CD4-positive, alpha-beta T cell treated with Interleukin-15 for 4 hours (primary cell): ENCODE measurements around the gene IGF1.
"Not testable (repeated sequence)": the region's sequence is repeated elsewhere in the genome, so short reads cannot be mapped to it uniquely, and the experiment has no call there.

Experiments used
- DNase-seq: peaks from one replicate; pipeline ENCODE4 v3.0.0-alpha.2; 2020; ENCODE audit warnings: low spot score

The IGF1 gene

DNA sequence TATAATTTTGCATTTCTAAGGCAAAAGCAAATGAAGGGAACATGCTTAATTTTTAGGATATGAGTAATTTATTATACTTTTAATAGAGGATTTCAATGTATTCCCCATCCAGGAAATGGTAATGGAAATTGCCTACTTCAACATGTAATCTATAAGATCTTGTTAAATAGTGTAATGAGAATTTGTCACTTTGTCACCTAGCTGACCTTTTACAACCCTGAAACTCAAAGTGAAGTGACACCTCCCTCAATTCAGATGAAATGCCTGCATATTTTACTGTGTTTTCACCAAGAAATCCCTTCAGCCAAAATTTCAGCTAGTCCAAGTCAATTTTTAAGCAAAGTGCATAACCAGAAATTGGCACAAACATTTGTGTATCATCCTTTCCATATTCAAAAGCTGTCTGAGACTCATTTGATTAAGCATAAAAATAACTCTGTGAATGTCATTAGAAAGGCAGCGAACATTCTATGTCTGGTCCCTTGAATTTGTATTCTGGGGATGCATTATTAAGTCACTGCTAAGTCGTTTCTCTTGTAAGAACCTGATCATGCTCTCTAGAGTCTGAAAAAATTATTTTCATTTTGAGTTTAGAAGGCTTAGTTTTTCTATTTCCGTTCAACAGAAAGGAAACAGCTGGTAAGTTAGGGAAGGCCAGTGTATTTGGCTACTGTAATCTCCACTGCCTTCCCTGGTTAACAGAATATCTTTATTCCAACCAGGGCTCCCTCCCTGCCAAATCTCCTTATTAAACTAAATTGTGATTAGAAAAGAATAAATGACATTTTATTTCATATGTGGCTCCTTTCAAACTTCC, 100.8 kb downstream of the IGF1 start:
- no peak for DNase-seq

DNA sequence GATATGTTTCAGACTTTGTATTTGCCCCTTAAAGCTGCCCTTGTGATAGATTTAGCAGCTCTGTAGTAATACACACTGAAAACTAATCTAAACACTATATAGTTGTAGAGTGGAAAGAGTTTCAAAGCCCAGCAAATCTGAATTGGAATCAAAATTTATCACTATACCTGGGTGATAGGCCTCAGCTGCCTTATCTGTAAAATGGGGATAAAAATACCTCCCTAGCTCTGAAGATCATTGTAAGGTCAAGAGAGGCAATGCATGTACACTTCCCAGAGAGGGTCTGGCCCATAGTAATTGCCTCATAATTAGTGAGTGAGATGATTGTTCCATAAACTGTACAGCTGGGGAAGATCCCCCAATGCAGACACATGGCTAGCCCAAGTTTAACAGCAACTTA, 103.6 kb downstream of the IGF1 start:
- DNase-seq, result no peak

DNA sequence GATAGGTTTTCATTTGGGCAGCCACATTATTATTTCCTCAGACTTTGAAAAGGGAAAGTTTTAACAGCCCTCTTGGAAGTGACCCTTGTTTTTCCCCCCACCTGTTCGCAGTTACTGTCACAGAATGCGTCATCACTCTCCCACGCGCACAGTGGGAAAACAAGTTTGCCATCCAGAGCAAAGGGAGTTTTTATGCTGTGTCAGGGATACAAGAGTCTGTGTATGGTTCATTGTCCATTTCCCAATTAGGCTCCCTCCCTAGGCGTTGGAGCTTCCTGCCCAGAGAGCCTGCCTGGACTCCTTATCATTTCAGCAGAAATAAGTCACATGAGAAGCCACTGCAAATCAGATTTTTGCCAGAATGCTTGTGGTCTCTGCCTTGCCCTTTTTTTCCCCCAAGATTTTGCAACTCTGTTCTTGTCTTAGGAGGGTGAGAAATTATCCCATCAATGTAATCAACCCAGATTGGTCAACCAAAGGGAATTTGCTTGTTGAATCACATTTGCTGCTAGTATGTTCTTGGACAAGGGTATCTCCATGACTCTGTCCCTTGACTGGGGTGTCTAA, 104.1 kb downstream of the IGF1 start:
- DNase-seq, result no peak

DNA sequence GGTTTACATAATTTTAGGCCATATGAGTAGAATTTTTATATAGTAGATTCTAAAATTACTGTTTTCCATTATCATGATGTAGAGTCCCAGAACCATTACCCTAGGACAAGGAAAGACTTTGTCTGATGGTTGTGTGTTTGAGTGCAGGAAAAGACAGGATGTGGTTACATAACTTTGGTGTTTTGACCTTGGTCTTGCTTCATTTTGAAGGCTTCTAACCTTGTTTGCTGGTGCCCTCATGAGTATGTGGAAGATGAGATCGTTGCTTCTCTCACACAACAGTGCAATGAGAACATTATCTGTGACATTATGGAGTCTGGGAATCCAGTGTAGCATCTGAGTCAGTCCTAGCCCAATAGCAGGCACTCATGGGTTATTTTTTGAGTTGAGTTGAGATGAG, 106.2 kb downstream of the IGF1 start:
- no peak for DNase-seq

DNA sequence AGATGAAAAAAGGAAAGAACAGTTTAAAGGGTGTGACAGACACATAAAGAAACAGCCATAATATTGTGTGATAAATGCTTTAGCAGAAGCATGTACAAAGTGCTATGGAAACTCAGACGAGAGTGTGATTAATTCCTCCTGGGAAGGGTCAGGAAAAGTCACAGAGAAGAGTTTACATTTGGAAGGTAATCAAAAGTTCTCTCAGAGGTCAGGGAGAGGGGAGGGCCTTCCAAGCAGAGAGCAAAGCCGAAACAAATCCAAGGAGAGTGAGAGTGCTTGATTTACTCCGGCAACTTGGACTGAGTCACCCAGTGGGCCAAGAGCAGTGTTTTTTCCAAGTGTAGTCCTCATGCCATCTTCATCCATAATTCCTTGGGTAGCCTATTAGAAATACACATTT, 108.3 kb downstream of the IGF1 start:
- DNase-seq, result no peak

DNA sequence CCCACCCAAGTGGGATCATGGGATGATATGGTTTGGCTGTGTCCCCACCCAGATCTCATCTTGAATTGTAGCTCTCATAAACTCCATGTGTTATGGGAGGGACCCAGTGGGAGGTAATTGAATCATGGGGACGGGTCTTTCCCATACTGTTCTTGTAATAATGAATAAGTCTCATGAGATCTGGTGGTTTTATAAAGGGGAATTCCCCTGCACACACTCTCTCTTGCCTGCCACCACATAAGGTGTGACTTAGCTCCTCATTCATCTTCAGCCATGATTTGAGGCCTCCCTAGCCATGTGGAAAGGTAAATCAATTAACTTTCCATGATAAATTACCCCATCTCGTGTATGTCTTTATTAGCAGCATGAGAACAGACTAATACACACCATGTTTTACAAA, 109.2 kb downstream of the IGF1 start:
- no peak for DNase-seq

DNA sequence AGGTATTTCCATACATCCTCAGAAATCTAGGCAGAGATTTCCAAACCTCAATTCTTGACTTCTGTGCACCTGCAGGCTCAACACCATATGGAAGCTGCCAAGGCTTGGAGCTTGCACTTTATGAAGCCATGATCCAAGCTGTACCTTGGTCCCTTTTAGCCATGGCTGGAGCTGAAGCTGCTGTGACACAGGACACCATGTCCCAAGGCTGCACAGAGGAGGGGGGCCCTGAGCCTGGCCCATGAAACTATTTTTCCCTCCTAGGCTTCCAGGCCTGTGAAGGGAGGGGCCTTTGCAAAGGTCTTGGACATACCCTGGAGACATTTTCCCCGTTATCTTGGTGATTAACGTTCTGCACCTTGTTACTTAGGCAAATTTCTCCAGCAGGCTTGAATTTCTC, 110.5 kb downstream of the IGF1 start:
- DNase-seq, result no peak

DNA sequence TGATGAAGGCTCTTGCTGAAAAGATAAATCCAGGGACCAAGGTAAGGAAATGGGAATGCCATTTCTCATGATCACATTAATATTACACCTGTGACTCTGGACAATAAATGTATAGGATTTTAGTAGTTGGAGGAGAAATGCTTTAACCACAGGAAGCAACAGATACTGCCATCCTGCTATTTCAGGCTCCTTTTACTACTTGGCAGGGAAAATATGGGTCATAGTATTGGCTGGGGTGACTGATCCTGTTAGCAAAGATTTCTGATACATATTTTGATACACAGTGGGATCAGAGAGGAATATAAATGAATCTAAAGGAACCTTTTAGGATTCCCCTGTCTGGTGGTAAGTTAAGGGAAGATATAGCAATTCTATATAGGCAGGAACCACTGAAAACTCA, 115.0 kb downstream of the IGF1 start:
- DNase-seq, result no peak

DNA sequence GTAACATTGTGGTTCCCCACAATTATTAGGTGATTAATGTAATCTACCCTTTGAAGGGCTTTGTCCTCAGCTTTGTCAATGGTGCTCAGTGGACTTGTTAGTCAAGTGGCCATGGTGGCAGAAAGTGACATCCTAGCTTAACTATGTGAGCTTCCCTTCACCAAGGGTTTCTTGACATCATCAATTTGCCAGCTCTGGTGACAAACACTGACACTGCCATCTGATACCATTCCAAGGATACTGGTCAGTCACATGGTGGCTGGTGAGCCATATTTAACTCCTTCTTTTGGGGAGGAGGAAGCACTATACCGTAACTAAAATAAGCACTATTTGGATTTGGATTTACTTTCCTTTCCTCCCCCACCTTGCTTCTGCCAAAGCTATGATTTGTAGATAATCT, 115.7 kb downstream of the IGF1 start:
- DNase-seq, result no peak

DNA sequence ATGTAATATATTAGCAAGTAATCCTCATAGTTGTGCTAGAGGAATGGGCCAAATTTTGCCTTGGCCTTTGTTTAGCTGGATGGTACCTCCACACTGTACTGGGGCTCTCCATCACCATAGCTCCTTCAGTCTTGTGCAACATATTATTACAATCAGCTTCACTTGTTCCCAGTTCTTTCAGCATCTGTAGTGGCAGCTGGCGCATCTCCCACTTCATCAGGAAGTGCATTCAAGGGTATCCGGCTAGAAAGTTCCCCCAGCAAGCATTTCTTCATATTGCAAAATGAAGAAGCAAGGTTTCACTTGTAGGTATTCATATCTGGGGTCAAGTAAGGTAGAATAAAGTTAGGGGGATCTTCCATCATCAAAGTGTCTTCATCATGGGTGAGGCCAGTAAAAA, 123.7 kb downstream of the IGF1 start:
- no peak for DNase-seq

DNA sequence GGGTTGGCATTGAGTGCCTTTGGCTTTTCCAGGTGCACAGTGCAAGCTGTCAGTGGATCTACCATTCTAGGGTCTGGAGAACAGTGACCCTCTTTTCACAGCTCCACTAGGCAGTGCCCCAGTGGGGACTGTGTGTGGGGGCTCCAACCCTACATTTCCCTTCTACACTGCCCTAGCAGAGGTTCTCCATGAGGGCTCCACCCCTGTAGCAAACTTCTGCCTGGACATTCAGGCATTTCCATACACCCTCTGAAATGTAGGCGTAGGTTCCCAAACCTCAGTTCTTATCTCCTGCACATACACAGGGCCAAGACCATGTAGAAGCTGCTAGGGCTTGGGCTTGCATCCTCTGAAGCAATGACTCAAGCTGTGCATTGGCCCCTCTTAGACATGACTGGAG, 126.1 kb downstream of the IGF1 start:
- not testable (repeated sequence) for DNase-seq

DNA sequence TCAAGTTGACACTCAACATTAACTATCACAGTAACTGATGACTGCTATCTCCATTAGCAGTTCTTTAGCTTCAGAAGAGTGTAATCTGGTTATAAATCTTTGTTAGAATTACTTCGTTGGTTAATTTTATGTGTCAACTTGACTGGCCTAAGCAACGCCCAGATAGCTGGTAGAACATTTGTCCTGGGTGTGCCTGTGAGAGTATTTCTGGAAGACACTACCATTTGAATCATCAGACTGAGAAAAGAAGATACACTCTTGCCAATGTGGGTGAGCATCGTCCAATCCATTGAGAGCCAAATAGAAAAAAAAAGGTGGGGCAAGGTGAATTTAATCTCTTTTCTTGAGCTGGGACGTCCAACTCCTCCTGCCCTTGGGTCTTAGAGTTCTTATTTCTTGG, 129.0 kb downstream of the IGF1 start:
- no peak for DNase-seq

DNA sequence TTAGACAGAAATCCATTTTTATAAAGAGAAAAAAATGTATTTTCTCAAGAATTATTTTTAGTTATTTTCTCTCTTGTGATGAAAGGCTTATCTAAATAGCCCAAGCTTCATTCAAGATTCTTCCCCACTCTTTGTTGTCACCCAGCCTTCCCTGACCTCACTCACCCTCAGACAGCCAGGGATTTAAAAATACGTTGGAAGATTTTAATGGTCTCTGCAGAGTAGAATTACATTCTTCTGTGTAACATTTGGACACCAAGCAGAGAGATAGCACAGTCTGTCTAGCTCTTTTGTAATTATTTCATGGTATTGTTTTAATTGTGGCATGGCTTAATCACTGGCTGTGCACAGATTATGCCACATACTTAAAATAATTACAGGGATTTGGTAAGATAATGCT, 130.3 kb downstream of the IGF1 start:
- no peak for DNase-seq

DNA sequence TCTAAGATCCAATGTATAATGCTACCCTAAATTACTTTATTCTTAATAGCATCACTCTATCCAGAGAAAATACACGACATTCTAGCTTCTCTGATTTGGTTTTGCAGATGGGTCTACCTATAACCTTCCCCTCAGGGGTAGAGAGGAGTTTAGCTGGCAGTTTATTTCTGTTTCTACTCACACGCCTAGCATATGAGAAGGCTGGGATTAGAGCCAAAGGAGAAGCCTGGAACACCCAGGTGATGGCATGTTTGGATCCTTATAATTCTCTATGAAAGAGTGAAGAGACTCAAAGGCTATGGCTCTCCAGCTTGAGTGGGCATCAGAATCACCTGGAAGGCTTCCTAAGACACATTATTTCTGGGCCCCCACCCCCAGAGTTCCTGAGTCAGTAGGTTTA, 131.3 kb downstream of the IGF1 start:
- DNase-seq, result no peak

DNA sequence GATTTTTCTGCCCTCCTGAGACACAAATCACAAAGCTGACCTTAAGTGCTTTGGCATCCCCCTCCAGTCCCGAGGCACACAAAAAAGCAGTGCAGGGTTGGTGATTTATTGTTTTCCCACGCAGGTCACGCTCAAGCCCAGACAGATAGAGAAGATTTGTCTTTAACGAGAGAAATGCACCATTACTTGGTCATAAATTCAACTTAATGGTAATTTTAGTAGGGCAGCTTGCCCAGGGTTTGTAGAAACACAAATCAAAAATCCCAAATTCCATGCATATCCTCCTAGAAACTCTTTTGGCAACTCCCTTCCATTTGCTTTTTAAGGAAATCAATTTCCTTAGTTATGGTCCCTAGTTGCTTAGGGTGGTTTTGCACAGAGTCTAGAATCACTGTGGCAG, 132.6 kb downstream of the IGF1 start:
- DNase-seq, result no peak
